K562 (cell line): ENCODE data around the gene BOLL. TPM values are rescaled to one million over a fixed set of nuclear protein-coding genes. Genes with fewer than 3 reads are reported as not detected.

Experiments used
- ATAC-seq: fragments of 200-7000 bp; cut with Tn5 transposase; 3 replicates; pipeline ENCODE4 v1.9.1; 2020; ENCODE audit warnings: moderate library complexity
- BruUV-seq: library from RNA; stranded (reverse); fragments of 400-500 nt; replicated peaks from 2 replicates; lab custom pipeline; 2021; lab: Mats Ljungman, UMichigan
- CTCF ChIA-PET: fragments of 300-600 bp; formaldehyde crosslinking; extraction: SDS; loops from one replicate; lab custom pipeline; 2021; ENCODE audit warnings: low intra/inter-chr PET ratio; lab: Yijun Ruan, JAX
- POLR2A ChIA-PET: fragments of 300-600, 350-650 bp; sonication (Branson Sonifier 250); formaldehyde crosslinking; extraction: SDS; loops from one replicate; lab custom pipeline; 2021; ENCODE audit warnings: antibody characterized with exemption, inconsistent platforms; lab: Yijun Ruan, JAX
- DNase-seq, 4 experiments: peaks; one replicate each; pipeline versions ENCODE4 v3.0.0 to v3.0.0-alpha.2; 2011 to 2018; ENCODE audit warnings: low spot score in 3 of 4, mixed read lengths in 3 of 4; ENCODE audit errors: extremely low read depth in 1 of 4
- FAIRE-seq: peaks from 2 replicates; lab custom pipeline; 2011; peaks lifted over from hg19 to GRCh38; lab: Jason Lieb, UNC
- H2AFZ ChIP-seq: 2 replicates; pipeline ENCODE4 v1.6.0; 2011; ENCODE audit warnings: low read depth, low read length, control low read depth, inconsistent platforms
- H3K27ac ChIP-seq: fragments of 200-600 bp; 3 replicates; pipeline ENCODE4 v1.8.0; 2011; ENCODE audit warnings: low read depth, mild to moderate bottlenecking, control low read depth, inconsistent platforms, low read length, moderate library complexity, mixed read lengths; ENCODE audit errors: extremely low read depth
- H3K27me3 ChIP-seq, 2 experiments: fragments of 300-600 bp in 1 of 2; 2 replicates in 1 of 2; 3 replicates in 1 of 2; pipeline versions ENCODE4 v1.6.0 to v1.8.0; 2011; ENCODE audit warnings: inconsistent platforms in 2 of 2, low read length in 2 of 2, mild to moderate bottlenecking in 1 of 2, mixed read lengths in 1 of 2, moderate library complexity in 1 of 2; ENCODE audit not compliant: control insufficient read depth in 2 of 2, insufficient read depth in 2 of 2
- H3K36me3 ChIP-seq: fragments of 300-600 bp; 3 replicates; pipeline ENCODE4 v1.8.0; 2011; ENCODE audit warnings: mild to moderate bottlenecking, low read length, inconsistent platforms; ENCODE audit not compliant: control insufficient read depth, insufficient read depth
- H3K4me1 ChIP-seq, 2 experiments: fragments of 200-600 bp in 1 of 2; replicated peaks in 1 of 2; 2 replicates in 1 of 2; 3 replicates in 1 of 2; pipeline versions ENCODE4 v1.5.1 to v1.8.0; 2011; ENCODE audit warnings: inconsistent platforms in 2 of 2, low read length in 2 of 2, mild to moderate bottlenecking in 1 of 2, mixed read lengths in 1 of 2, moderate library complexity in 1 of 2; ENCODE audit not compliant: control insufficient read depth in 2 of 2, insufficient read depth in 2 of 2
- H3K4me2 ChIP-seq: 2 replicates; pipeline ENCODE4 v1.6.1; 2011; ENCODE audit warnings: low read length, control low read depth, inconsistent platforms, mixed read lengths; ENCODE audit not compliant: insufficient read depth
- H3K4me3 ChIP-seq: fragments of 200-600 bp; sonication (generic), shearing (Covaris generic); 2 replicates; pipeline ENCODE4 v1.5.1; 2016; ENCODE audit warnings: control low read depth, inconsistent platforms
- H3K79me2 ChIP-seq: fragments of 200-600 bp; 3 replicates; pipeline ENCODE4 v1.8.0; 2011; ENCODE audit warnings: low read length, inconsistent platforms; ENCODE audit not compliant: control insufficient read depth, insufficient read depth
- H3K9ac ChIP-seq, 2 experiments: 2 replicates each; pipeline versions ENCODE4 v1.6.0 to v1.6.1; 2011; ENCODE audit warnings: low read depth in 2 of 2, low read length in 2 of 2, control low read depth in 1 of 2, inconsistent platforms in 1 of 2, mild to moderate bottlenecking in 1 of 2, mixed read lengths in 1 of 2; ENCODE audit not compliant: insufficient read depth in 1 of 2
- H3K9me1 ChIP-seq: one replicate; pipeline ENCODE4 v1.6.0; 2011; ENCODE audit warnings: inconsistent platforms, mild to moderate bottlenecking, low read length, moderate library complexity; ENCODE audit not compliant: control insufficient read depth, insufficient read depth
- H3K9me3 ChIP-seq: replicated peaks from 2 replicates; pipeline ENCODE4 v1.5.1; 2011; ENCODE audit warnings: low read depth, low read length, inconsistent platforms; ENCODE audit not compliant: control insufficient read depth, insufficient read depth
- H4K20me1 ChIP-seq: replicated peaks from 2 replicates; pipeline ENCODE4 v1.6.1; 2011; ENCODE audit warnings: low read length, inconsistent platforms, mixed read lengths; ENCODE audit not compliant: control insufficient read depth, insufficient read depth
- AFF1 ChIP-seq, 2 experiments: fragments of 450-650 bp; IDR thresholded peaks; 2 replicates each; pipeline ENCODE4 v1.6.1; 2018; ENCODE audit warnings: mild to moderate bottlenecking in 2 of 2, low read depth in 1 of 2; ENCODE audit not compliant: partially characterized antibody in 2 of 2
- BRF1 ChIP-seq: IDR thresholded peaks from 3 replicates; pipeline ENCODE4 v1.6.1; 2011; ENCODE audit warnings: borderline replicate concordance, mild to moderate bottlenecking; ENCODE audit not compliant: insufficient read length; ENCODE audit errors: extremely low read depth
- CBX1 ChIP-seq: sonication (generic); IDR thresholded peaks from 2 replicates; pipeline ENCODE4 v1.6.1; 2016; ENCODE audit warnings: antibody characterized with exemption, low read depth, mild to moderate bottlenecking
- E2F5 ChIP-seq: sonication (generic); formaldehyde crosslinking; IDR thresholded peaks from 2 replicates; pipeline ENCODE4 v1.8.0; 2022; ENCODE audit warnings: mild to moderate bottlenecking, missing genetic modification reagents
- FOXA1 ChIP-seq: fragments of 450-650 bp; IDR thresholded peaks from 2 replicates; pipeline ENCODE4 v1.6.1; 2016; ENCODE audit warnings: mild to moderate bottlenecking, borderline replicate concordance
- HIVEP1 ChIP-seq: fragments of 250-450 bp; sonication (Bioruptor Pico); IDR thresholded peaks from 2 replicates; pipeline ENCODE4 v1.4.0; 2020; ENCODE audit warnings: mild to moderate bottlenecking
- MAFK ChIP-seq: IDR thresholded peaks from 2 replicates; pipeline ENCODE4 v1.6.1; 2011; ENCODE audit warnings: low read length, improper control_type of control experiment
- MCM2 ChIP-seq: fragments of 450-650 bp; IDR thresholded peaks from 2 replicates; pipeline ENCODE4 v1.6.1; 2017; ENCODE audit warnings: low read depth, mild to moderate bottlenecking
- NELFE ChIP-seq: IDR thresholded peaks from 2 replicates; pipeline ENCODE4 v1.6.1; 2011; ENCODE audit warnings: mild to moderate bottlenecking; ENCODE audit not compliant: insufficient read depth, insufficient read length
- STAT5B ChIP-seq: fragments of 250-450 bp; sonication (Bioruptor Pico); IDR thresholded peaks from 2 replicates; pipeline ENCODE4 v1.8.0; 2021; ENCODE audit warnings: mild to moderate bottlenecking, inconsistent platforms
- ZNF174 ChIP-seq: fragments of 250-450 bp; sonication (Bioruptor Pico); IDR thresholded peaks from 2 replicates; pipeline ENCODE4 v1.4.0; 2020; ENCODE audit warnings: mild to moderate bottlenecking
- ZNF398 ChIP-seq: fragments of 250-450 bp; sonication (Bioruptor Pico); IDR thresholded peaks from 2 replicates; pipeline ENCODE4 v1.8.0; 2021; ENCODE audit warnings: moderate library complexity, mild to moderate bottlenecking, inconsistent platforms
- ZNF511 ChIP-seq: sonication (generic); formaldehyde crosslinking; IDR thresholded peaks from 2 replicates; pipeline ENCODE4 v1.8.0; 2022; ENCODE audit warnings: mild to moderate bottlenecking, missing genetic modification reagents
- ZNF589 ChIP-seq: fragments of 200-800 bp; sonication (Bioruptor generic); IDR thresholded peaks from 2 replicates; pipeline ENCODE4 v1.6.1; 2016; ENCODE audit warnings: low read depth, missing genetic modification characterization, missing compliant biosample characterization
- ZNF644 ChIP-seq: fragments of 200-800 bp; sonication (Bioruptor generic); IDR thresholded peaks from 2 replicates; pipeline ENCODE4 v1.6.1; 2016; ENCODE audit warnings: low read depth, missing genetic modification characterization, missing compliant biosample characterization
- WGBS: fragments of 100-300 bp; shearing (Covaris generic); methylation state at CpG from one replicate; pipeline ENCODE4 v1.1.6; 2016; ENCODE audit warnings: low coverage, mixed read lengths; ENCODE audit not compliant: insufficient coverage; ENCODE audit errors: missing lambda C conversion rate; 5-methylcytosine and 5-hydroxymethylcytosine counted together
- in situ Hi-C: fragments of 300-500 bp; cut with MboI; formaldehyde crosslinking; loops from 4 replicates; pipeline ENCODE4 v1.15.0; 2018; ENCODE audit warnings: inconsistent platforms, mixed read lengths
- intact Hi-C: fragments of 100-400 bp; cut with micrococcal nuclease; formaldehyde crosslinking; loops from 2 replicates; pipeline ENCODE4 v1.14.2; 2022
- polyA plus RNA-seq, 8 experiments: library from polyadenylated mRNA; depleted of rRNA in 4 of 8; stranded (reverse) in 5 of 8; unstranded in 3 of 8; fragments of >200 nt; fragmentation: Nextera tagmentation in 2 of 8; fragmentation: Illumina TruSeq in 1 of 8; extraction: Ambion mirVana in 2 of 8; extraction: Trizol in 1 of 8; gene quantifications; 2 replicates each; pipeline versions ENCODE4 v1.2.1 to v1.2.3, GENCODE V29; 2011 to 2014; ENCODE audit warnings: inconsistent platforms in 1 of 8, missing spikeins in 1 of 8
- total RNA-seq, 7 experiments: library from RNA; depleted of rRNA in 6 of 7; stranded (reverse); fragments of >200 nt in 6 of 7; fragmentation: Illumina TruSeq in 2 of 7; extraction: Trizol in 2 of 7; gene quantifications; 2 replicates each; pipeline versions ENCODE4 v1.2.1 to v1.2.3, GENCODE V29; 2011 to 2021; ENCODE audit warnings: low replicate concordance in 1 of 7

The BOLL gene
- total and polyA plus RNA-seq, 9 of the 15 experiments (the other 6 are each of a cell fraction or from before 2014, with no cell fraction given): 0.11 to 0.55 (median 0.19) TPM; not detected in 1

DNA sequence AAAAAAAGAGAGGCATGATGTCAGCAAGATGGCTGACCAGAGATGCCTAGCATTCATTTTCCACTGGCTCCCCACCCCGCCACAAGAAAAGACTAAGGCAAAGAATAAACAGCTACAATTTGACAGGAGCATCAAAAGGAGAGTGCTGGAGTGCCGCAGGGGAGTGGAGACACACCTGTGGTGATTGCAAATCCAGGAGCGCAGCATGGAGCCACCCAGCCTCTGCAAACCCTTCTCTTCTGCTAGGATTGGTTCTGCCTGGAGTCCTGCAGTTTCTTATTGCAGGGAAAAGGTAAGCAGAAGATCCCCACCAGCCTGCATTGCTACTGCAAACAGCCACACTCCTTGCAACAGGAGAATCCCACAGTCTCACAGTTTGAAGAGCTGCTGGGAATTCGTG, 26.1 kb downstream of the BOLL start:
- no peak for ATAC-seq
- ChIA-PET CTCF (no interaction called here), POLR2A (no interaction called here)
- Histone ChIP-seq H3K9me3 (no peaks in the 10 kb centered on the region; the same call in 1 of the 2 replicates), H3K9ac (no peak overlapping the region), H3K79me2 (no peaks in the 10 kb centered on the region), H4K20me1 (no peaks in the 10 kb centered on the region), H2AFZ (peak overlapping the region; percentile 59; the same call in 1 of the 2 replicates), H3K4me3 (no peak overlapping the region; the same call in 1 of the 2 replicates), H3K27me3 (no peaks in the 10 kb centered on the region), H3K4me2 (0 out of 2 replicates have a peak overlapping the region, but pooled peaks have one; percentile 25), H3K4me1 (no peaks in the 10 kb centered on the region), H3K9me1 (no peaks in the 10 kb centered on the region), H3K36me3 (no peaks in the 10 kb centered on the region), H3K27ac (no peak overlapping the region)
- in situ Hi-C loops: loop anchor here (25.0 kb wide), 1 partner anchor 372 kb away; no protein-coding TSS in a partner anchor
- no peak for DNase-seq
- no peak for FAIRE-seq
- intact Hi-C loops: no loop called here
- 4% methylated on average over 4 of the region's 4 CpGs for WGBS
- no TSS peak for BruUV-seq
- no peak for TF ChIP-seq ZNF398 (CRISPR knock-in tag)
- TF ChIP-seq ZNF589 (CRISPR knock-in tag): no peak
- no peak for TF ChIP-seq NELFE
- TF ChIP-seq MAFK: no peak
- TF ChIP-seq ZNF174 (CRISPR knock-in tag): no peak
- TF ChIP-seq STAT5B: no peak
- no peak for TF ChIP-seq ZNF644
- no peak for TF ChIP-seq AFF1 (IDR thresholded peaks at IDR 0.05; ENCODE audit: low read depth in 1 of 2, partially characterized antibody in 2 of 2)
- TF ChIP-seq ZNF511: no peak
- no peak for TF ChIP-seq FOXA1
- no peak for TF ChIP-seq HIVEP1
- TF ChIP-seq CBX1: no peak
- no peak for TF ChIP-seq BRF1
- no peak for TF ChIP-seq E2F5 (CRISPR knock-in tag)
- no peak for TF ChIP-seq MCM2
